ENCODE measurements around the gene CIBAR2.

CIBAR2 gene

GRCh38 chr16:85112364-85112763 lies at the start of gene CIBAR2:
CIBAR2 (minus strand) TSS chr16:85112472; CDS start chr16:85112352, 120 bp downstream.
- ATAC-seq = no peak

DNA sequence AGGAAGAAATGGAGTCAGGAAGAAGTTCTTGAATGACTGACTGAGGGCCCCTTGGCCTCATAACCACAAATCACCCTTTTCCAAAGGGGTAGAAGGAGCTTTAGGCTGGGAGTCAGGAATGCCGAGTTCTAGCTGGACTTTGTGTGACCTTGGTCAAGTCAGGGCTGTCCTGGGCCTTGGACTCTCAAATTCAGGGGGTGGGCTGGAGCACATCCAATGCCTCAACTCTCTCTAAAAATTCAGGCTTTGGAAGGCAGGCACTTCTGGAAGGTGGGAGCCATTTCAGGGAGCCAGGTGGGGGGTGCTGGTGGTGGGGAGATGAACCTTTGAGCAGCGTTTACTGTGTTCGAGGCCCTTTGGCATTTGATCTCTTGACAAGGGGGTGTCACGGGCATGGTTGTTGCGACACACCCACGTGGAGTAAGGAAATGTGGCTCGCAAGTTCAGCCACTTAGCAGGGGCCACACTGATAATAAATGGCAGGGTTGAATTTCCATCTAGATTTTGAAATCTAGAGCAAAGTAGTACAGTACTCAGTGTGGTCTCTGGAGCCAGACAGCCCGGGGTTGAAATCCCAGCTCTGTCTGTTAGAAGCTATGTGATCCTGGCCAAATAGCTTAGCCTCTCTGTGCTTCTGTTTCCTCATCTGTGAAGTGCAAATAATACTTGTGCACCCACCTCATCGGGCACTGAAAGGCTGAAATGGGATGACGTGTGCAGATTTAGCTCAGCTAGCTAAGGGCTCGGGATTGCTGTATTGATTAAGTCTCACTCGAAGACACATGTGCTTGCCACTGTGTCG lies 47.1 kb upstream of the CIBAR2 start:
- ATAC-seq = no peak

DNA sequence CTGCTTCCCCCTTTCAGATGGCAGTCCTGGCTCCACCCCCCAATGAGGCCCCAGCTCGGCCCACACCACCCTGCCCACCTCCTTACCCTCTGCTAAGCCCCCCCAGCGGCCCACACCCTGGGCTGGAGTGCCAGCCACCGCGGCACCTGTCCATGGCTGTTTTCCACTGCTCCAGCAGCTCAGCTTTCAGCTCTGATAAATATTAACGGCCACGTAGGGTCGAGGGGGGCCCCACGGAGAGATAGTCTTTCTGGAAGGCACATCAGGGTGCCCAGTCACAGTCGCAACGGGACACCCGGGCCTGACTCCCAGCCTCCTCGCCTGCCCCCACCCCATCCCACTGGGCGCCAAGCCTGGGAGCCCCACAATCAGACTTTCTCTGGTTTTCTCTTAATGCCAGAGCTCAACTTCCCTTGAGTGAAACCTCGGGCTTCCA lies 46.5 kb upstream of the CIBAR2 start:
- no peak for ATAC-seq

- peak in 1 of 2 donors; percentile 36 for ATAC-seq
These were observed 45.8 kb upstream of the CIBAR2 start for GRCh38 chr16:85157813-85158742.

DNA sequence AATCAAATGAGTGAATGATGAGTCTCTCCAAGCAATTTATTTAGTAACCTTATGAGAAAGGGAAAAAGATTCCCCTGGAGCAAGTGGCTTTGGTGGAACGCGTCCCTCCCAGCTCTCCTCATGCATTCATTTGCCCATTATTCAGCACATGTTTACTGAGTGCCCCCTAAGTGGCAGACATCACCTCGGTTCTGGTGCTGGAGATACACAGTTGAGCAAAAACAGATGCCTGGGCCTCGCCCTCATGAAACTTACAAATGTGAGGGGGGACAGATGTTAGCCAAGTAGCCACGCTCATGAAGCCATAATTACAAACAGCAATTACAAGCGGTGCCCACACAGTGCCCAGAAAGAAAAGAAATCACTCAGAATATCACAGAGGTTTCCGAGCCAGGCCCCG lies 45.1 kb upstream of the CIBAR2 start:
- ATAC-seq = no peak

- ATAC-seq = no peak
These were observed 44.6 kb upstream of the CIBAR2 start for GRCh38 chr16:85156869-85157268.

- no peak for ATAC-seq
These were observed 44.2 kb upstream of the CIBAR2 start for GRCh38 chr16:85156440-85156839.

DNA sequence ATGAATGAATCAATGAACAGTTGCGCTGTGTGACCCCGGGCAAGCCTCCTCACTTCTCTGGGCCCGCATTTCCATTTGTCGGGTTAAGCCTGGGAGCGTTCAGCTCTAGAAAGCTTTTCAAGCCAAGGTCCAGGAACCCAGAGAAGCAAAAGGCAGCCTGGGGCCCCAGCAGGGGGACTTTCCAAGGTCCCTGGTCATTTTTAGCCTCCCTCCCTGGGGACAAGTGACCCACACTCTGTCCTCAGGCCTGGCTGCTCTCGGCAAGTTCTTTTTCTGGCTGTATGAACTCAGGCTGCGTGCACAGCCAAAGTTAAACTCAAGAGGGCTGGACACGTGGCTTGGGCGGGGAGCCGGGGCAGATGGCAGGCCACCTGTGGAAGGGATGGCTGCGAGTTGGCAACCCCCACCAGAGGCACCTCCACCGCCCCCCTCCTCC lies 41.4 kb upstream of the CIBAR2 start:
- ATAC-seq = no peak

- ATAC-seq = no peak
These were observed 40.8 kb upstream of the CIBAR2 start for GRCh38 chr16:85153046-85153445.

DNA sequence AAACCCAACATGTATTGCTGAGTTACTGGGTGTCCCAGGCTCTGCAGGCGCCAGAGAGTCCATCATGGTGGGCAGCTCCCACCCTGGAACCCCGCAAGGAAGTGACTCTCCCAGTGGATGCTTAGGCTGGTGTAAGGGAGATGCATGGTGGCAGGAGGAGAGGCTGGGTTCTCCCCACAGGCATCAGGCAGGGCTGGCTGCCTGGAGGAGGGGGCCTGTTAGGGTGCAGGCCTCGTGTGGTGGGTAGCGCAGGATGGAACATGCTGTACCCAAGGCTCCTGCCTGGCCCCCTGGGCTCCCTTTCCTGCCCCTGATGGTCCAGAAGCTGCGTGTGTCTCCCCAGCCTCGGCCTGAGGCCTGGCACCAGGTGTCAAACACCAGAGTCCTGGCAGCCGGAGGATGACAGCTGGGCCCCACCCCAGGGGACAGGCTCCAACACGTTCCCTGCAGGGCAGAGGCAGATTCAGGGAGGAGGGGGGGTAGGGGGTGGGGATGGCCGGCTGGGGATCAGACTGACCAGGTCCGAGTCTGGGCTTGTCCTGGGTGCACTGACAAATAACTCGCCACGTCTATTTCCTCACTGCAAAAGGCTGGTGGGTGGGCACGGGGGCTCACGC lies 40.2 kb upstream of the CIBAR2 start:
- no peak for ATAC-seq

DNA sequence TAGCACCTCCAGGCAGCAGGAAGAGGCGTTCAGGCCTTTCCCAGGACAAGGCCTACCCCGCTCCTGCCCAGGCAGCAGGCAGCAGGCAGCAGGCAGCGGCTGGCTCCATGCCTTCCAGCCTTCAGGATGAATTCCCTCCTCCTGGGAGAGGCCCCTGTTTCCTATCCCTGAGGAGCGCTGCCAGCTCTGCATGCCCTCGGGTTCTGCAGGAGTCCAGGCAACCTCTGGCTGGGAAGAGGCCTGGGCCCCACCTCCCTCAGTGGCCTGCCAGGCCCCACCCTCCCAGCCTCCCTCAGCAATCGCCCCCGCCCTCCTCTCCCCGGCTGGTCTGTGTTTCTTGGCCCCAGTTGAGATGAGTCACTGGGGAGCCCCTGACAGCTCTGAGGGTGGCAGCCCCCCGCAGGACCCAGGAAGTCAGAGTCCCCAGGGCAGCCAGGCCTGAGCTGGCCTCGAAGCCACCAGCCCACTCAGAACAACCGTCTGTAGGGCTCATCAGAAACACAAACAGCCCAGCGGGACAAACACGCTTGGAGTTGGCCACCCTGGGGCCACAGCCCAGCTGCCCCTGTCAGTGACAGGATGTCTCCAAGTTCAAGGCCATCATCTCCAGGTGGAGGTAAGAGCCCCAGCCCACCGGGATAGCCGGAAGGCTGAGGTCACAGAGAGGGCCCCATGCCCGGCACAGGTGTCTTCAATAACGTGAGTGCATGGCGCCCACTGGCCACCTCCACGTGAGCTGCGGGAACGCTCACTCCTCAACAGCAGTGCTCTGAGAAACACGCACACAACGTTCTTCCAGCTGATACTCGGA lies 39.5 kb upstream of the CIBAR2 start:
- no peak for ATAC-seq

DNA sequence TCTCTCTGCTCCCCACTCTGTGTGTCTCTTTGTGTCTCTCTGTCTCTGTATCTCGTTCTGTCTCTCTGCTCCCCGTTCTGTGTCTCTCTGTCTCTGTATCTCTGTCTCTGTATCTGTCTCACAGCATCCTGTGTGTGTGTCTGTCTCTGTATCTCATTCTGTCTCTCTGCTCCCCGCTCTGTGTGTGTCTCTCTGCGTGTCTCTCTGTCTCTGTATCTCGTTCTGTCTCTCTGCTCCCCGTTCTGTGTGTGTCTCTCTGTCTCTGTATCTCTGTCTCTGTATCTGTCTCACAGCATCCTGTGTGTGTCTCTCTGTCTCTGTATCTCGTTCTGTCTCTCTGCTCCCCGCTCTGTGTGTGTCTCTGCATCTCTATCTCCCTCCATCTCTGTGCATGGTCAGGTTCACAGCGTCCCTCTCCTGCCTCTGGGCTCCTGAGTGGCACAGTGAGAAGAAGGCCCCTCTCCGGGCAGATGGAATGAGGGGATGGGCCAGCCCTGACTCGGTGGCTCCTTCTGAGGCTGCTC lies 38.9 kb upstream of the CIBAR2 start:
- ATAC-seq = no peak

DNA sequence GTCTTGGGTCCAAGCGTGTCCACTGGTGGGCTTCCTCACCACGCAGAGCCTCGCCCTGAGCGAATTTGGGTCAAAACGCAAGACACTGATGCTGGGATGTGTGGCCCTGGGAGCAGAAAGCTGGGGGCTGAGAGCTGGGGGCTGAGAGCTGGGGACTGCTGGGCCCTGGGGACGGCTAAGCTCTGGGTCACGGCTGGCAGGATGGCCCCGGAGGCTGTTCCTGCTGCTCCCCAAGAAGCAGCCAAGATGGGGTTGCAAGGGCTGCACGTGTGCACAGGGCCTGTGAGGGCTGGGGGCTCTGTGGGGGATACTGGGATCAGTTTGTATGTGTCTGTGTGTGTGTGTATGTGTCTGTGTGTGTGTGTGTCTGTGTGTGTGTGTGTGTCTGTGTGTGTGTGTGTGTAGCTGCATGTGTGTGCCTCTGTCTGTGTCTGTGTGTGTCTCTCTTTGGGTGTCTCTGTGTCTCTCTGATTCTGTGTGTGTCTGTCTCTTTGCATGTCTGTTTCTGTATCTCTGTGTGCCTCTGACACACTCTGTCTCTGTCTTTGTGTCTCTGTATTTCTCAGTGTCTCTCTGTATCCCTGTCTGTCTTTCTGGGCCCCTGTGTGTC lies 38.2 kb upstream of the CIBAR2 start:
- ATAC-seq = no peak

DNA sequence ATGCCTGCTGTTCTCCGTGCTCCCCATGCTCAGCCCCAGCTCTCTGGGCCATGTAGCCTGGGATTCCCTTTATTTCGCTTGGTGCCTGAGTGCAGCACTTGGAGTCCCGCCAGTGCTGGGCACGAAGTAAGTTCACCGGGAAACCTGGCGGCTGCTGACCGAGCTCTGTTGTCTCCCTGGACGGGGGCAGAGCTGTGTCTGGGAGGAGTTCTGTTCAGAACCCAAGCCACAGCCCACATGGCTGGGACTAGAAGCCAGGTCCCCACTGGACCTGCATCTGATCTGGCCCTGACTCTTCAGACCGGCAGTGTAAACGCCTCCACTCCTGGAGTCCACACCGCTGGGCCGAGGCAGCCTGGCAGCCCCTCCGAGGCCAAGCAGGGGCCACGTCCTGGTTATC lies 37.5 kb upstream of the CIBAR2 start:
- ATAC-seq = no peak

DNA sequence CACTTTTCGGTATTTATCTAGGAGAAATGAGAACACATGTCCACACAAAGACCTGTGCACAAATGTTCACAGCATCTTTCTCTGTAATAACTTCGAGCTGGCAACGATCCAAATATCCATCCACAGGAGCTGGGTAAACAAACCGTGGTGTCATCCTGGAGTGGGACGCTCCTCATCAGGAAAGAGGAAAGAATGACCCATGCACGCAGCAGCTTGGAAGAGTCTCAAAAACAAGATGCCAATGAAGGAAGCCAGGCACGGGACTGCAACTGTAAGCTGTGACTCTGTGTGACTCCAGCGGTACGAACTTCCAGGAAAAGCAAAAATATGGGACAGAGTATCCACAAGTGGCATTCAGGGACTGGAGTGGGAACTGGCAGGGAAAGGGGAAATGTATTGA lies 36.7 kb upstream of the CIBAR2 start:
- ATAC-seq = no peak

DNA sequence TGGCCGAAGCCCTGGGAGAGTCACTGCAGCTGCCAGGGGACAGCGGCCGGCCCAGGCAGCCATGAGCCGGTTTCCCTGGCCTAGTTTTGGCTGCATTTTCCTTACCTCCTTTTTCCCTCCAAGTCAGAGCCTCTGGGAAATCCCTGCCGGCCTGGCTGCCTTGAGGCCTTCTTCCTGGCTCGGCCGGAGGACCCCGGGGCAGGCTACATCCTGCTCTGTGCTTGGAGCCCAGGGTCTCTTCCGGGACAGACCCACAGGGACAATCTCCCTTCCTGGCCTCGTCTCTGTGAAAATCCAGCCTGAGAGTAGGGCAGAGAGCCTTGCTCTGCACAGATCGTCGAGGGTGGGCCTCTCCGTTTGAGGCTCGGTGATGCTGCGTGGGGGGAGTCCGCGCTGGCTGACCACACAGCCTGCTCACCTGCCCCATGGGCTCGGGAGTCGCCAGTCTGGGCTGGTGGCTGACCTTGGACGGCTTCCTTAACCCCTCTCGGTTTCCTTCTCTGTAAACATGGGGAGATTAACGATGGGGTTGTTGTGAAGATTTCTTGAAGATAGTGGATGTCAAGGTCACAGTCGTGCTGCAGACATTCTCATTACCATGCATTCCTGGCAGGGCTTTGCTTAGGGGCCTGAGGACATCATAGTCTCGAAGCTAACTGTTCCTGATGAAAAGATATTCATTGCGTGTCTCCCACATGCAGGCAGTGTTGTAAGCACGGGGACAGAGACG lies 34.8 kb upstream of the CIBAR2 start:
- ATAC-seq = no peak

DNA sequence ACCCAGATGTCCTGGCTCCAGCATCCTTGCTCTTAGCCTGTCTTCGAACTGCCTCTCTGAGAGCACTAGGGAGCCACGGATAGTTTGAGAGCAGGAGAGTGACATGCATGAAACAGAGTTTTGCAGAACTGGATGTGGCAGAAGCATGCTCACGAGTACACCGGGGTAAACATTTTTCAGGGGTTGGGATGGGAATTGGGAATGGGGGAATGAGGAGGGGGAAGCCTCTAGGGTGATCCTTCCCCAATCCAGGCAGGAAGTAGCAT lies 34.2 kb upstream of the CIBAR2 start:
- ATAC-seq = no peak

GRCh38 chr16:85145734-85146531 lies 33.7 kb upstream of the CIBAR2 start:
- no peak for ATAC-seq

DNA sequence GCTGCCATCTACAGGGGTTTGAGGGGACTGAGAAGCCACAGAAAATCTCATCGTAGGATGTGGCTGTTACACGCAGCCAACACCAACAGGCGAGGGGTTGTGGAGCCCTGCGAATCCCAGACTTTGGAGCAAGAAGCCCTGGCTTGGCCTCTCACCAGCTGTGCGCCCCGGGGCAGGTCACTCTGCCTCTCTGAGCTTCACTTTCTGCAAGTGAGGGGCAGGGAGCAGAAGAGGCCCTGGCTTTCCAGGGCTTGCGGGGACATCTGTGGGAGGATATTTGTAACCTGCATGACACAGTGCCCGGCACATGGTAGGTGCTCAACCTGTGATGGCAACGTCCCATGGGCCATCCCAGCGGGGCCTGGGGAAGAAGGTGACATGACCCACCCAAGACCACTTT lies 32.9 kb upstream of the CIBAR2 start:
- no peak for ATAC-seq
